Omental fat pad (tissue), 4 donors: ENCODE results near the gene OMA1. TPM values are rescaled to one million over a fixed set of nuclear protein-coding genes. Genes with fewer than 3 reads are reported as not detected.

ENCODE experiments used
- ATAC-seq: fragments of 150-250 bp; one replicate; pipeline ENCODE4 v1.9.1; 2016; ENCODE audit warnings: mild to moderate bottlenecking, moderate library complexity; ENCODE audit not compliant: low FRiP score
- DNase-seq: peaks from one replicate; pipeline ENCODE4 v3.0.0-alpha.2; 2019; ENCODE audit warnings: low spot score
- CTCF ChIP-seq, 3 donors: fragments of 450-650 bp; IDR thresholded peaks; one replicate each; pipeline ENCODE4 v1.5.1; 2016 to 2017; ENCODE audit warnings: antibody characterized with exemption in 3 of 3, mild to moderate bottlenecking in 3 of 3, moderate library complexity in 2 of 3
- total RNA-seq, 4 donors: library from RNA; depleted of rRNA; stranded (reverse); fragments of >200 nt; gene quantifications; one replicate each; pipeline ENCODE4 v1.1.0, GENCODE V29; 2016

OMA1 gene
- total RNA-seq, 4 donors from 2014 or later, result 13.8 to 23.2 (median 20.3) TPM

GRCh38 chr1:58447886-58448285, 98.6 kb downstream of the OMA1 start:
- DNase-seq (no peak), ATAC-seq (no peak)
- no peak for TF ChIP-seq CTCF (IDR thresholded peaks at IDR 0.05)

GRCh38 chr1:58447042-58447441, 99.5 kb downstream of the OMA1 start:
- DNase-seq (no peak), ATAC-seq (no peak)
- no peak for TF ChIP-seq CTCF (IDR thresholded peaks at IDR 0.05)

- DNase-seq (no peak), ATAC-seq (no peak)
- no peak for TF ChIP-seq CTCF (IDR thresholded peaks at IDR 0.05)
Measured at GRCh38 chr1:58446368-58446767, 100.2 kb downstream of the OMA1 start.

- ATAC-seq (no peak), DNase-seq (no peak)
- TF ChIP-seq CTCF (IDR thresholded peaks at IDR 0.05), result no peak
Measured at GRCh38 chr1:58443986-58444868, 102.3 kb downstream of the OMA1 start.

- DNase-seq (no peak), ATAC-seq (no peak)
- TF ChIP-seq CTCF (IDR thresholded peaks at IDR 0.05), result no peak
Measured at GRCh38 chr1:58442114-58442513, 104.4 kb downstream of the OMA1 start.

GRCh38 chr1:58441699-58442098, 104.8 kb downstream of the OMA1 start:
- ATAC-seq (no peak), DNase-seq (no peak)
- TF ChIP-seq CTCF (IDR thresholded peaks at IDR 0.05), result no peak

GRCh38 chr1:58440696-58441095, 105.8 kb downstream of the OMA1 start:
- TF ChIP-seq CTCF (IDR thresholded peaks at IDR 0.05), result no peak
- ATAC-seq (no peak), DNase-seq (no peak)
